Measurements from ENCODE around the gene TRIM72. TPM values are rescaled to one million over a fixed set of nuclear protein-coding genes. Genes with fewer than 3 reads are reported as not detected.
"Not testable (repeated sequence)": the region's sequence is repeated elsewhere in the genome, so short reads cannot be mapped to it uniquely, and the experiment has no call there.

TRIM72 gene
- polyA plus RNA-seq, 1 donor, result 98.3 TPM

GRCh38 chr16:31258366-31258765, 44.4 kb downstream of the TRIM72 start:
- DNase-seq, result no peak

DNA sequence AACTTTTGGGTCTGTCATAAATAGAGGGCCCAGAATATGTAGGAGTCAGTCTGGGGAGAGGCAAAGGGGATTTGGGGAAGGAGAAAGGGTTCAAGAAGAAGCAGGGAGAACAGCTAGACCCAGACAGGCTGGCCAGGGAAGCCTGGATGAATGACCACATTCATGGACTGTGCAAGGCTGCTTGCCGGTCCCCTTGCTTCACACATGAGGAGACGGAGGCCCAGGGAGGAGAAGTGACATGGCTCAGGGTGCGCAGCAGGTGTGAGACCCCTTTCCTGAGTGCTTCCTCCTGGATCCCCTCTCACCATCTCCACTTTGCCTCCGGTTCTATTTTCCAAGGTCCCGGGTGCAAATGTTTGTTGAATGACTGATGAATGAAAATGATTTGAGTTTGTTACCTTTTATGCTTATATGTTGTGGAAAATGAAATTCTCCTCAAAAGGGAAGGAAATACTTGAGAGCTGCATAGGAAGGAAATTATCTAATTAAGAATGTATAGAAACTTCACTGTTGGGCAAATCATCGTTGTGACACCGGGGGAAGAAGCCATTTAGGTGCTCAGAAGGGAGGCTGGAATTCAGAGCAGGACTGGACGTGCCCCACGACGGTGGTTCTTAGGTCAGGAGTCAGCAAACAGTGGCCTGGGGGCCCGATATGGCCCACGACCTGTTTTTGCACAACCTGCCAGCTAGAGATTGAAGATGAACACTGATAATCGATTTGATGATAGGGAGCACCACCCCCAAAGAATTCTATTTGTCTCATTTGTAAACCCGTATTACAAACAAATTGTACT, 46.4 kb downstream of the TRIM72 start:
- DNase-seq, result no peak

GRCh38 chr16:31262084-31262483, 48.2 kb downstream of the TRIM72 start:
- no peak for DNase-seq

GRCh38 chr16:31265329-31266245, 51.7 kb downstream of the TRIM72 start:
- DNase-seq, result no peak

GRCh38 chr16:31267332-31268032, 53.6 kb downstream of the TRIM72 start:
- DNase-seq, result no peak

DNA sequence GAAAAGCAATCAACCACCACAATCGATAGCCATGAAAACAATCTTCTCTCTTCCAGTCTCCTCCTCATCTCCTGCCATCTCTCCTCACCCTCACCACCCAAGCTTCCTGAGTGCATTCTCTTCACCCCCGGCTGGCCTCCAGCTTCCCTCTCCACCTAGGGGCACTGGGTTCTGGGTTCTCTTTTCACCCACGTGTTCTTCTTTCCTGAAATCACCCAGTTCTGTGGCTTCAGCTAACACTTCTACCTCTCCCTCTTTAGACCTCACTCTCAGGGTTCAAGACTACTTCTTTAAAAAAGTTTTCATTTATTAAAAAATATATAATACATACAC, 54.1 kb downstream of the TRIM72 start:
- DNase-seq, result no peak

GRCh38 chr16:31268891-31269290, 55.0 kb downstream of the TRIM72 start:
- no peak for DNase-seq

DNA sequence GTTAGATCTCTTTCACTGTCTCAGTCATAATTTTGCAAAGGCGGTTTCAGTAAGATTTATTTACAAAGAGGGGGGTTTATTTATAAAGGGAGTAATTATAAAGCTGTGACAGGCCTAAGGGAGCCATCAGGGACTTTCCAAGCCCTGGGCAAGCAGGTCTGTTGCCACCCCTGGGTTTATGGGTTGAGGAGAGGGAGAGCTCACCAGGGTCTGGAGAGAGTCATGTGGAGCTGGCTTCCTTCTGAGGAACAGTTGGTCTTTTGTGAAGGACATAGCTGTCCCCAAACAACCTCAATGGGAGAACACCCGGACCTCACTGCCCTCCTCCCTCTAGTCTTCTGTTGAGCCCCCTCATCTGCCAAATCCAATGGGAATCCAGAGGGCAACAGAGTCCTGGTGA, 55.6 kb downstream of the TRIM72 start:
- DNase-seq, result no peak

GRCh38 chr16:31269973-31270372, 56.1 kb downstream of the TRIM72 start:
- not testable (repeated sequence) for DNase-seq

- DNase-seq, result no peak
These were observed 56.9 kb downstream of the TRIM72 start for GRCh38 chr16:31270795-31271194.

GRCh38 chr16:31271621-31272190, 57.8 kb downstream of the TRIM72 start:
- DNase-seq, result no peak

GRCh38 chr16:31273187-31273586, 59.3 kb downstream of the TRIM72 start:
- DNase-seq, result no peak

- DNase-seq, result no peak
These were observed 59.8 kb downstream of the TRIM72 start for GRCh38 chr16:31273676-31274075.

DNA sequence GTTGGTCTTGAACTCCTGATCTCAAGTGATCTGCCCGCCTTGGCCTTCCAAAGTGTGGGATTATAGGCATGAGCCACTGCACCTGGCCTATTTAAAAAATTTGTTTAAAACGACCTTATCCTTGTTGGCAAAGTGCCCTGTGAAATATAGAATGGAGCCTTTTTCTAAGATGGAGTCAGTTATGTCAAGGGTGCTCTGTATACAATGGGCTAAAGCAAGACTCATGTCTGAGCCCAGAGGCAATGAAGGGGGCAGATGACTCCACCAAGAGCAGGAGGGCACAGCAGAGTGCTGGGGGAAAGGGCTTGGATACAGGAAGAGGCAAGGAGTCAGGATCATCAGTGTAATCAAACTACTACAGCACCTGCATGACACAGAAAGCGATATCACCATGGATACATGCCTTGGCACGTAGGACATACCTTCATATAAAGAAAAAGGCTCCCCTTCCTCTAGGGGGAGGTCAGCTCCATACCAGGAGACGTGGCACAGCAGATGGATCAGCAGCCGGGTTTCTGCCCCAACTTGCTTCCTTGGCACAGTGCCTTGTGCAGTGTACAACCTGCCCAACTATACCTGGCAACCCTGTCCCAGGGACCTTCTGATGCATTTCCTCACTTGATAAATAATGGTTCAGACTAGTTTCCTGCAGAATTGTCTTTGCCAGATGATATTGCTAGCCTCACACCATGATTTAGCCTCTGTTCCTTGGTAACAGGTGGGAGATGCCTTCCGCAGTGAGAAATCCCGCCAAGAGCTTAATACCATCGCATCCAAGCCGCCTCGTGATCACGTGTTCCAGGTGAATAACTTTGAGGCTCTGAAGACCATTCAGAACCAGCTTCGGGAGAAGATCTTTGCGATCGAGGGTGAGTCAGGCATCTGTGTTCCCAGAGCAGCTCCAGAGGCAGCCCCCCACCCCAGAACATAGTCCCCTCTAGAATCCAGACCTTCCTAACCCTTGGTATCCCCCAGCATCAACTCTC, 61.2 kb downstream of the TRIM72 start:
- no peak for DNase-seq

DNA sequence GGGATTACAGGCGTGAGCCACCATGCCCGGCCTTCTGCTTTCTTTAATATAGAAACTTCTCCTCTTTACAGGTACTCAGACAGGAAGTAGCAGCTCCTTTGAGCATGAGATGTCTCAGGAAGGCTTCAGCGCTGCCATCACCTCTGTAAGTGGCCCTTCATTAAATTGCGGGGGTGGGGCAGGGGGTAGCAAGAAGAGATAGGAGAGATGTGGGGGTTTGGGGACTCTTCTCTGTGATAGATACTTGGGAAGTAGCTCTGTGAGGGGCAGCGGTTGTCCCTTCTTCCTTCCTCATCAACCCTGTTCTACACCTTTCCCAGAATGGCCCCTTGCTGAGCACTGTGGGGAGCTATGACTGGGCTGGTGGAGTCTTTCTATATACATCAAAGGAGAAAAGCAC, 62.7 kb downstream of the TRIM72 start:
- no peak for DNase-seq

GRCh38 chr16:31277659-31278260, 63.8 kb downstream of the TRIM72 start:
- DNase-seq, result no peak

DNA sequence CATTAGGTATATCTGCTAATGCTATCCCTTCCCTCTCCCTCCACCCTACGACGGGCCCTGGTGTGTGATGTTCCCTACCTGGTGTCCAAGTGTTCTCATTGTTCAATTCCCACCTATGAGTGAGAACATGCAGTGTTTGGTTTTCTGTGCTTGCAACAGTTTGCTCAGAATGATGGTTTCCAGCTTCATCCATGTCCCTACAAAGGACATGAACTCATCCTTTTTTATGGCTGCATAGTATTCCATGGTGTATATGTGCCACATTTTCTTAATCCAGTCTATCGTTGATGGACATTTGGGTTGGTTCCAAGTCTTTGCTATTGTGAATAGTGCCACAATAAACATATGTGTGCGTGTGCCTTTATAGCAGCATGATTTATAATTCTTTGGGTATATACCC, 64.9 kb downstream of the TRIM72 start:
- not testable (repeated sequence) for DNase-seq

Data from hindlimb muscle (tissue), 1 donor.